ENCODE measurements around the gene CYP27C1. TPM values are rescaled to one million over a fixed set of nuclear protein-coding genes. Genes with fewer than 3 reads are reported as not detected.

The CYP27C1 gene
- polyA plus RNA-seq, 1 donor from 2014 or later, result 0.84 TPM

- no peak overlapping the region for H3K4me2 ChIP-seq (ENCODE audit: low read length)
- no peaks in the 10 kb centered on the region for H3K79me2 ChIP-seq (replicated peaks; ENCODE audit: insufficient read depth, low read length)
- no peaks in the 10 kb centered on the region for H3K9me3 ChIP-seq (ENCODE audit: low read length)
- TF ChIP-seq EP300 (conservative IDR thresholded peaks at IDR 0.05; ENCODE audit: poor library complexity, severe bottlenecking) (no peak), EZH2 (IDR thresholded peaks at IDR 0.05; ENCODE audit: borderline replicate concordance, insufficient read depth, low read length, poor library complexity, severe bottlenecking) (no peak), POLR2AphosphoS5 (IDR thresholded peaks at IDR 0.05) (no peak), SMC3 (conservative IDR thresholded peaks at IDR 0.05; ENCODE audit: poor library complexity) (no peak), RAD21 (conservative IDR thresholded peaks at IDR 0.05) (no peak), MXI1 (conservative IDR thresholded peaks at IDR 0.05; ENCODE audit: poor library complexity, severe bottlenecking) (no peak), TAF1 (IDR thresholded peaks at IDR 0.05; ENCODE audit: low read depth) (no peak), CTCF (IDR thresholded peaks at IDR 0.05; ENCODE audit: poor library complexity, severe bottlenecking) (no peak), REST (IDR thresholded peaks at IDR 0.05; ENCODE audit: borderline replicate concordance) (no peak)
- H4K20me1 ChIP-seq (ENCODE audit: insufficient read depth), result no peaks in the 10 kb centered on the region
- no peak overlapping the region for H3K27ac ChIP-seq (ENCODE audit: low read length)
- no peak overlapping the region for H2AFZ ChIP-seq (ENCODE audit: low read depth, low read length)
- H3K36me3 ChIP-seq (ENCODE audit: insufficient read depth, low read length), result no peaks in the 10 kb centered on the region
- H3K9ac ChIP-seq (ENCODE audit: low read length), result no peak overlapping the region
- H3F3A ChIP-seq (ENCODE audit: insufficient read depth, low read length, poor library complexity, severe bottlenecking), result no peaks in the 10 kb centered on the region
- H3K27me3 ChIP-seq (ENCODE audit: insufficient read depth, low read depth, low read length), result no peaks in the 10 kb centered on the region
- no peaks in the 10 kb centered on the region for H3K9me2 ChIP-seq (ENCODE audit: insufficient read depth, low read length)
- no peak overlapping the region for H3K4me3 ChIP-seq (ENCODE audit: low read length)
Observed at GRCh38 chr2:127174136-127174535, 46.0 kb downstream of the CYP27C1 start.

GRCh38 chr2:127173057-127173456 is 47.0 kb downstream of the CYP27C1 start:
- no peak overlapping the region for H3K9ac ChIP-seq (ENCODE audit: low read length)
- H3F3A ChIP-seq (ENCODE audit: insufficient read depth, low read length, poor library complexity, severe bottlenecking), result no peaks in the 10 kb centered on the region
- TF ChIP-seq EP300 (conservative IDR thresholded peaks at IDR 0.05; ENCODE audit: poor library complexity, severe bottlenecking) (no peak), TAF1 (IDR thresholded peaks at IDR 0.05; ENCODE audit: low read depth) (no peak), EZH2 (IDR thresholded peaks at IDR 0.05; ENCODE audit: borderline replicate concordance, insufficient read depth, low read length, poor library complexity, severe bottlenecking) (no peak), RAD21 (conservative IDR thresholded peaks at IDR 0.05) (no peak), SMC3 (conservative IDR thresholded peaks at IDR 0.05; ENCODE audit: poor library complexity) (no peak), MXI1 (conservative IDR thresholded peaks at IDR 0.05; ENCODE audit: poor library complexity, severe bottlenecking) (no peak), POLR2AphosphoS5 (IDR thresholded peaks at IDR 0.05) (no peak)
- H2AFZ ChIP-seq (ENCODE audit: low read depth, low read length), result no peak overlapping the region
- no peak overlapping the region for H3K4me3 ChIP-seq (ENCODE audit: low read length)
- H3K9me3 ChIP-seq (ENCODE audit: low read length), result no peaks in the 10 kb centered on the region
- no peak overlapping the region for H3K4me2 ChIP-seq (ENCODE audit: low read length)
- no peaks in the 10 kb centered on the region for H3K36me3 ChIP-seq (ENCODE audit: insufficient read depth, low read length)
- no peaks in the 10 kb centered on the region for H3K27me3 ChIP-seq (ENCODE audit: insufficient read depth, low read depth, low read length)
- H3K9me2 ChIP-seq (ENCODE audit: insufficient read depth, low read length), result no peaks in the 10 kb centered on the region
- no peaks in the 10 kb centered on the region for H4K20me1 ChIP-seq (ENCODE audit: insufficient read depth)
- H3K27ac ChIP-seq (ENCODE audit: low read length), result no peak overlapping the region
- no peaks in the 10 kb centered on the region for H3K79me2 ChIP-seq (replicated peaks; ENCODE audit: insufficient read depth, low read length)

Data from neural cell (in vitro differentiated cells).